ENCODE results near the gene TLR9. TPM values are rescaled to one million over a fixed set of nuclear protein-coding genes. Genes with fewer than 3 reads are reported as not detected.

The TLR9 gene
- total and polyA plus RNA-seq, 9 of the 15 experiments (the other 6 are each of a cell fraction or from before 2014, with no cell fraction given) = not detected

GRCh38 chr3:52198643-52199608 is 26.5 kb downstream of the TLR9 start (continued):
- TF ChIP-seq AFF4 (CRISPR knock-in tag; IDR thresholded peaks at IDR 0.05) (0 out of 2 replicates have a peak, but pooled peaks have one; percentile 29), GTF2B (IDR thresholded peaks at IDR 0.05; ENCODE audit: extremely low read depth, insufficient read length) (no peak), ZNF134 (CRISPR knock-in tag; conservative IDR thresholded peaks at IDR 0.05) (no peak), SNRNP70 (optimal IDR thresholded peaks at IDR 0.05; ENCODE audit: low read depth, low read length) (no peak), STAG1 (CRISPR knock-in tag; IDR thresholded peaks at IDR 0.05; ENCODE audit: borderline replicate concordance) (no peak), MTA3 (IDR thresholded peaks at IDR 0.05; ENCODE audit: borderline replicate concordance) (no peak), KDM5B (IDR thresholded peaks at IDR 0.05; ENCODE audit: insufficient replicate concordance, low read depth, low read length) (no peak), ZNF77 (CRISPR knock-in tag; IDR thresholded peaks at IDR 0.05) (no peak), ELK3 (CRISPR knock-in tag; IDR thresholded peaks at IDR 0.05) (no peak)

Measured in K562 (cell line).